Heart right ventricle (tissue), 16 donors: ENCODE results near the gene PDLIM5. TPM values are rescaled to one million over a fixed set of nuclear protein-coding genes. Genes with fewer than 3 reads are reported as not detected.
A peak's percentile ranks its signal among the peaks of the same experiment; 100 is the strongest.

Experiments used
- ATAC-seq, 8 donors: fragments of 200-7000 bp; cut with Tn5 transposase; one replicate each; pipeline ENCODE4 v1.9.1; 2020; ENCODE audit warnings: mild to moderate bottlenecking in 8 of 8, moderate library complexity in 8 of 8, moderate number of reproducible peaks in 1 of 8
- DNase-seq, 2 donors: peaks; one replicate each; pipeline ENCODE4 v3.0.0-alpha.2; 2020
- H3K27ac ChIP-seq, 10 donors: fragments of 200-600 bp; sonication (generic) in 2 of 10; one replicate each; pipeline versions ENCODE4 v1.5.0 to v1.8.0; 2020 to 2022; ENCODE audit warnings: mild to moderate bottlenecking in 3 of 10
- H3K27me3 ChIP-seq, 7 donors: fragments of 200-600 bp; one replicate each; pipeline ENCODE4 v1.8.0; 2021 to 2022; ENCODE audit warnings: mild to moderate bottlenecking in 2 of 7
- H3K36me3 ChIP-seq, 9 donors: fragments of 200-600 bp; sonication (generic) in 1 of 9; one replicate each; pipeline versions ENCODE4 v1.5.0 to v1.8.0; 2020 to 2022; ENCODE audit warnings: mild to moderate bottlenecking in 2 of 9
- H3K4me1 ChIP-seq, 9 donors: fragments of 200-600 bp; sonication (generic) in 1 of 9; one replicate each; pipeline versions ENCODE4 v1.5.0 to v1.8.0; 2020 to 2022; ENCODE audit warnings: mild to moderate bottlenecking in 4 of 9
- H3K4me3 ChIP-seq, 10 donors: fragments of 200-600 bp; sonication (generic) in 2 of 10; one replicate each; pipeline versions ENCODE4 v1.5.0 to v1.8.0; 2020 to 2022; ENCODE audit warnings: mild to moderate bottlenecking in 7 of 10, moderate library complexity in 2 of 10
- H3K9me3 ChIP-seq, 11 donors: fragments of 200-600 bp in 10 of 11; sonication (generic) in 2 of 11; one replicate each; pipeline versions ENCODE4 v1.5.0 to v1.8.0; 2013 to 2022; ENCODE audit warnings: mild to moderate bottlenecking in 2 of 11, control low read depth in 1 of 11, moderate library complexity in 1 of 11
- WGBS, 2 donors: extraction: QIAGEN DNeasy Blood & Tissue Kit; methylation state at CpG; one replicate each; pipeline ENCODE4 v1.1.7; 2013; ENCODE audit warnings: inconsistent platforms in 1 of 2; 5-methylcytosine and 5-hydroxymethylcytosine counted together
- intact Hi-C, 10 donors: fragments of 100-400 bp; cut with DNase I; formaldehyde crosslinking; loops; one replicate each; pipeline versions ENCODE4 v1.11.1 to v1.14.2; 2022
- polyA plus RNA-seq, 2 donors: library from polyadenylated mRNA; stranded (reverse); fragments of 200-250 nt; gene quantifications; one replicate each; pipeline ENCODE4 v1.2.3, GENCODE V29; 2013
- total RNA-seq, 10 donors: library from RNA; stranded (reverse); fragmentation: NEBNext Ultra II Directional in 3 of 10; extraction: Animal tissue kit (Norgen Biotek cat#: 25700) in 3 of 10; gene quantifications; one replicate each; pipeline versions ENCODE4 v1.2.1 to v1.2.4, GENCODE V29; 2021 to 2023
- TF ChIP-seq, protein P1 (sequence below), 9 donors: fragments of 200-600 bp; sonication (generic) in 2 of 9; IDR thresholded peaks; one replicate each; pipeline versions ENCODE4 v1.5.0 to v1.8.0; 2021 to 2022; ENCODE audit warnings: antibody characterized with exemption in 9 of 9, mild to moderate bottlenecking in 5 of 9, moderate library complexity in 1 of 9
- donor health status: Arrhythmogenic right ventricular cardiomyopathy.
- donor health status: ischemic (EF 13 %, LVEDD 7.1; RV severe dilation, severe dysfunction).
- donor health status: healthy with polysubstance abuse.
- donor health status: DM: no; HTN: yes; CAD: no.
- donor health status: DM: no; HTN: no; CAD: no.
- donor health status: ischemic (EF 25% LVEDD 6.9; RV normal size, moderate dysfunction).
- donor health status: ischemic (EF 25% LVEDD 5.7; RV mildly dilated, moderate dysfunction).
- donor health status: healthy.
- donor health status: DM: yes; HTN: yes; CAD: no.
- donor health status: Ischemic cardiomyopathy.
- donor health status: ischemic (EF 35%, LVEDD 5.7; RV mildly dilated, moderate dysfunction).
- donor health status: nonischemic (EF 11% LVEDD 7.7; RV severe dilation, severe dysfunction).
- donor health status: DM: yes; HTN: yes; CAD: no.
- donor health status: PGD.
- donor health status: ischemic (EF 29% LVEDD 5.4; RV normal size, mild dysfunction).
- donor health status: nonischemic (EF 23%, LVEDD 6.1; RV moderate dilation, normal function).

PDLIM5 gene
- total and polyA plus RNA-seq, 12 donors = 221 to 1,549 (median 1,269) TPM

DNA sequence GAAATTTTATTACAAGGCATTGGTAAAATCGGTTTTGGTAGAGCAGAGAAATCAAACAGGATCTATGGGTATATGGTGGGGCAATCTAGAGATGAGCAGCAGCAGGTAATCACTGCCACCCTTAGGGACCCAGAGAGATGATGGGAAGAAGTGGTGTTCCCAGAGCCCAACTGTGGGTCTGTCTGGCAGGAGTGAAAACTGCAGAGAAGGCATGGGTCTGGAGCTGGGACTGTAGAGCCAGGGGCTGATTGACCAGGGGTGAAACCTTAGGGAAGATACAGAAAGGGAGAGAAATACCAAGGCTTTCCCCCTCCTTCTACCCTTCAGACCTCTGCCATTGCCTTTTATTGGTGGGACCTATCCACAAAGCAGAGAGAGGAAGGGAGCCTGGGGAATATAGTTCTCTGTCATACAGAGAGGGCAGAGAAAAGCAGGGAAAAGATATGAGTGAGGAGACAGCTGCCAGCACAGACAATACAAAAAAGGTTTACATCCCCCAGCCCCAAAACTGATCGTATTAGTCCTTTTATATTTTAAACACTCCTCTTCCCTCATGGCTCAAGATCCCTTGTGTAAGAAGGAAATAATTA lies 28.7 kb downstream of the PDLIM5 start:
- H3K4me1 ChIP-seq = peaks cover 4 to 96% (median 70%) of the 10 kb centered on the region in 9 donors
- H3K4me3 ChIP-seq = peak overlapping the region in 1 of 10 donors; percentile 6
- peak overlapping the region in 6 of 10 donors; percentile 13 to 67 (median 34) for H3K27ac ChIP-seq
- intact Hi-C loops = no loop called here
- peak in 6 of 8 donors; percentile 21 to 47 (median 36) for ATAC-seq
- DNase-seq = no peak
- TF ChIP-seq, protein P1, sequence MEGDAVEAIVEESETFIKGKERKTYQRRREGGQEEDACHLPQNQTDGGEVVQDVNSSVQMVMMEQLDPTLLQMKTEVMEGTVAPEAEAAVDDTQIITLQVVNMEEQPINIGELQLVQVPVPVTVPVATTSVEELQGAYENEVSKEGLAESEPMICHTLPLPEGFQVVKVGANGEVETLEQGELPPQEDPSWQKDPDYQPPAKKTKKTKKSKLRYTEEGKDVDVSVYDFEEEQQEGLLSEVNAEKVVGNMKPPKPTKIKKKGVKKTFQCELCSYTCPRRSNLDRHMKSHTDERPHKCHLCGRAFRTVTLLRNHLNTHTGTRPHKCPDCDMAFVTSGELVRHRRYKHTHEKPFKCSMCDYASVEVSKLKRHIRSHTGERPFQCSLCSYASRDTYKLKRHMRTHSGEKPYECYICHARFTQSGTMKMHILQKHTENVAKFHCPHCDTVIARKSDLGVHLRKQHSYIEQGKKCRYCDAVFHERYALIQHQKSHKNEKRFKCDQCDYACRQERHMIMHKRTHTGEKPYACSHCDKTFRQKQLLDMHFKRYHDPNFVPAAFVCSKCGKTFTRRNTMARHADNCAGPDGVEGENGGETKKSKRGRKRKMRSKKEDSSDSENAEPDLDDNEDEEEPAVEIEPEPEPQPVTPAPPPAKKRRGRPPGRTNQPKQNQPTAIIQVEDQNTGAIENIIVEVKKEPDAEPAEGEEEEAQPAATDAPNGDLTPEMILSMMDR (IDR thresholded peaks at IDR 0.05) = no peak
- H3K36me3 ChIP-seq = no peaks in the 10 kb centered on the region
- H3K27me3 ChIP-seq = no peaks in the 10 kb centered on the region
- WGBS, 2 donors = 46 to 49% methylated on average over 2 of the region's 2 CpGs
- no peaks in the 10 kb centered on the region for H3K9me3 ChIP-seq

DNA sequence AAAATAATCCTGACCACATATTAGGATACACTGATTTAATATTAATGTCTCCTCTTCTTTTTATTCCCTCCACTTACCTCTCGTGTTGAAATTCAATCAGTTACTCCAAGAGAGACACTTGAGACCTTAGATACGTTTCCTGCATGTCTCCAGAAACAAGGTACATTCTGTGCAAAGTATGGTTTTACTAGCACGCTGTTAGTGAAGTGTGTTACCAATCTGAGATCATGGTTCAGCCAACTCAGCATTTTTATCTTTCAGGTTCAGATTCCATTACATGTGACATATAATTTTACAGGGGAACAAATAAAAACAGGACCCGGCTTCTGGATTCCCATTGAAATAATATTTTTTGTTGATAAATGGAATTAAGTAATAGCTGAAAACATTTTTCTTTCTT lies 32.2 kb downstream of the PDLIM5 start:
- H3K9me3 ChIP-seq = no peaks in the 10 kb centered on the region
- peaks cover 4 to 100% (median 61%) of the 10 kb centered on the region in 9 donors for H3K4me1 ChIP-seq
- no peak overlapping the region for H3K4me3 ChIP-seq
- TF ChIP-seq, protein P1 (IDR thresholded peaks at IDR 0.05) = no peak
- ATAC-seq = no peak
- no peak for DNase-seq
- intact Hi-C loops = no loop called here
- WGBS, 2 donors = 41 to 62% methylated on average over 4 of the region's 4 CpGs
- H3K36me3 ChIP-seq = no peaks in the 10 kb centered on the region
- H3K27me3 ChIP-seq = no peaks in the 10 kb centered on the region
- H3K27ac ChIP-seq = peak overlapping the region in 1 of 10 donors; percentile 11

GRCh38 chr4:94484818-94485217 lies 33.1 kb downstream of the PDLIM5 start:
- no peak for DNase-seq
- Histone ChIP-seq H3K4me1 (peaks cover 4 to 100% (median 53%) of the 10 kb centered on the region in 9 donors), H3K4me3 (no peak overlapping the region), H3K27me3 (no peaks in the 10 kb centered on the region), H3K36me3 (no peaks in the 10 kb centered on the region), H3K27ac (peak overlapping the region in 4 of 10 donors; percentile 3 to 32 (median 17)), H3K9me3 (no peaks in the 10 kb centered on the region)
- WGBS, 2 donors = 62 to 73% methylated on average over 2 of the region's 2 CpGs
- intact Hi-C loops = no loop called here
- ATAC-seq = peak in 1 of 8 donors; percentile 4
- TF ChIP-seq, protein P1 (IDR thresholded peaks at IDR 0.05) = no peak

DNA sequence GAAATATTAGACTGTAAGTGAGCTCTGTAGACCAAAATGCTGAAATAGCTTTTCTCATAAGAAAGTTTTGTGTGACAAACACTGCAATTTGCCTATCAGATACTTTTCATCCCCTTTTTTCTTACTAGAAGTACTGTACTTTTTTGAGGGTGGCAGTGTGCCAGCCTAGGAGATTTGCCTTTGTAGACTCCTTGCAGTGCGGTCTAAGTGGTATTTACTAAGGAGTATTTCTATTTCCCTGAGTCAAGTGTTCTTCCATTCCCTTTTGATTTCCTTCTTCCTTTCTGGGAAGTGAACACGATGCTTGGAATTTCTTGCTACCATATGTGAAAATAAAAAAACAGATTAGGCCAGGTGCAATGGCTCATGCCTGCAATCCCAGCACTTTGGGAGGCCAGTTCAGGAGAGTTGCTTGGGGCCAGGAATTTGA lies 34.6 kb downstream of the PDLIM5 start:
- ATAC-seq (no peak), DNase-seq (no peak)
- intact Hi-C loops = no loop called here
- peak overlapping the region in 6 of 10 donors; percentile 5 to 32 (median 8) for H3K27ac ChIP-seq
- H3K36me3 ChIP-seq = no peaks in the 10 kb centered on the region
- no peaks in the 10 kb centered on the region for H3K27me3 ChIP-seq
- no peak overlapping the region for H3K4me3 ChIP-seq
- TF ChIP-seq, protein P1 (IDR thresholded peaks at IDR 0.05) = no peak
- peaks cover 0 to 100% (median 58%) of the 10 kb centered on the region in 9 donors for H3K4me1 ChIP-seq
- 22 to 36% methylated on average over 2 of the region's 2 CpGs for WGBS, 2 donors
- no peaks in the 10 kb centered on the region for H3K9me3 ChIP-seq
